GM12878 (cell line): ENCODE results near the gene NOS1AP. TPM values are rescaled to one million over a fixed set of nuclear protein-coding genes. Genes with fewer than 3 reads are reported as not detected.

Experiments used
- ATAC-seq: fragments of 200-7000 bp; cut with Tn5 transposase; 3 replicates; pipeline ENCODE4 v1.9.1; 2020; ENCODE audit warnings: mild to moderate bottlenecking, moderate library complexity
- BruUV-seq: library from RNA; stranded (reverse); fragments of 400-500 nt; replicated peaks from 2 replicates; lab custom pipeline; 2021; lab: Mats Ljungman, UMichigan
- CTCF ChIA-PET: fragments of 300-600 bp; sonication (Branson Sonifier 250); formaldehyde crosslinking; extraction: SDS; loops from one replicate; lab custom pipeline; 2021; ENCODE audit warnings: inconsistent platforms; lab: Yijun Ruan, JAX
- POLR2A ChIA-PET: fragments of 350-600 bp; formaldehyde crosslinking; extraction: SDS; loops from one replicate; lab custom pipeline; 2021; ENCODE audit warnings: inconsistent platforms; lab: Charles Lee
- RAD21 ChIA-PET: fragments of 300-600 bp; sonication (Branson Sonifier 250); formaldehyde crosslinking; loops from one replicate; lab custom pipeline; 2023; ENCODE audit warnings: antibody characterized with exemption; ENCODE audit not compliant: unreplicated experiment; lab: Charles Lee
- SMC1A ChIA-PET: fragments of 300-600 bp; sonication (Branson Sonifier 250); formaldehyde crosslinking; loops from one replicate; lab custom pipeline; 2023; ENCODE audit not compliant: unreplicated experiment, uncharacterized antibody; lab: Charles Lee
- DNase-seq: peaks from one replicate; pipeline ENCODE4 v3.0.0-alpha.2; 2011; ENCODE audit warnings: low read depth, low spot score
- FAIRE-seq: peaks from 3 replicates; lab custom pipeline; 2011; peaks lifted over from hg19 to GRCh38; lab: Jason Lieb, UNC
- H2AFZ ChIP-seq: 2 replicates; pipeline ENCODE4 v1.6.0; 2011; ENCODE audit warnings: low read depth, low read length, control low read depth; ENCODE audit not compliant: control insufficient read depth
- H3K27ac ChIP-seq: 2 replicates; pipeline ENCODE4 v1.5.1; 2011; ENCODE audit warnings: control low read depth; ENCODE audit not compliant: control insufficient read depth, insufficient read depth
- H3K27me3 ChIP-seq, 2 experiments: replicated peaks in 1 of 2; 2 replicates each; pipeline versions ENCODE4 v1.6.0 to v1.6.1; 2011; ENCODE audit warnings: low read length in 1 of 2; ENCODE audit not compliant: control insufficient read depth in 2 of 2, insufficient read depth in 2 of 2
- H3K36me3 ChIP-seq, 2 experiments: 2 replicates each; pipeline ENCODE4 v1.5.1; 2011; ENCODE audit warnings: low read length in 1 of 2; ENCODE audit not compliant: control insufficient read depth in 2 of 2, insufficient read depth in 2 of 2
- H3K4me1 ChIP-seq: 2 replicates; pipeline ENCODE4 v1.6.1; 2011; ENCODE audit warnings: mild to moderate bottlenecking, low read length, moderate library complexity, mixed read lengths; ENCODE audit not compliant: control insufficient read depth, insufficient read depth
- H3K4me2 ChIP-seq: 2 replicates; pipeline ENCODE4 v1.6.0; 2011; ENCODE audit warnings: control low read depth; ENCODE audit not compliant: control insufficient read depth, insufficient read depth
- H3K4me3 ChIP-seq: fragments of 200-600 bp; sonication (generic); 2 replicates; pipeline ENCODE4 v1.5.1; 2016
- H3K79me2 ChIP-seq: 2 replicates; pipeline ENCODE4 v1.6.0; 2011; ENCODE audit warnings: low read length; ENCODE audit not compliant: control insufficient read depth, insufficient read depth
- H3K9ac ChIP-seq: 2 replicates; pipeline ENCODE4 v1.8.0; 2011; ENCODE audit warnings: low read length, control low read depth, mixed read lengths; ENCODE audit not compliant: control insufficient read depth, insufficient read depth
- H3K9me3 ChIP-seq: replicated peaks from 3 replicates; pipeline ENCODE4 v1.5.1; 2011; ENCODE audit warnings: mild to moderate bottlenecking, low read length; ENCODE audit not compliant: control insufficient read depth, insufficient read depth
- H4K20me1 ChIP-seq: 2 replicates; pipeline ENCODE4 v1.6.0; 2011; ENCODE audit not compliant: control insufficient read depth, insufficient read depth
- CREB1 ChIP-seq: IDR thresholded peaks from 2 replicates; pipeline ENCODE4 v1.6.1; 2012; ENCODE audit warnings: low read depth, mild to moderate bottlenecking, inconsistent platforms
- CREM ChIP-seq: IDR thresholded peaks from 2 replicates; pipeline ENCODE4 v1.6.1; 2014; ENCODE audit warnings: antibody characterized with exemption, low read depth
- ESRRA ChIP-seq: IDR thresholded peaks from 2 replicates; pipeline ENCODE4 v1.6.1; 2012; ENCODE audit warnings: mild to moderate bottlenecking, low read length, improper control_type of control experiment
- EZH2 ChIP-seq: IDR thresholded peaks from 2 replicates; pipeline ENCODE4 v1.6.1; 2012; ENCODE audit warnings: low read depth, mild to moderate bottlenecking, control low read depth, inconsistent platforms, low read length, borderline replicate concordance; ENCODE audit not compliant: control insufficient read depth
- HCFC1 ChIP-seq: fragments of 150-350 bp; IDR thresholded peaks from 2 replicates; pipeline ENCODE4 v1.6.1; 2014; ENCODE audit warnings: low read length
- KLF5 ChIP-seq: fragments of 450-650 bp; IDR thresholded peaks from 2 replicates; pipeline ENCODE4 v1.6.1; 2014; ENCODE audit warnings: mild to moderate bottlenecking; ENCODE audit not compliant: partially characterized antibody
- MEF2A ChIP-seq: IDR thresholded peaks from 2 replicates; pipeline ENCODE4 v1.6.1; 2011; ENCODE audit warnings: low read depth, mild to moderate bottlenecking, low read length, moderate library complexity; ENCODE audit not compliant: insufficient read depth
- NFXL1 ChIP-seq: fragments of 450-650 bp; IDR thresholded peaks from 2 replicates; pipeline ENCODE4 v1.6.1; 2017; ENCODE audit warnings: antibody characterized with exemption, mild to moderate bottlenecking, borderline replicate concordance
- SIX5 ChIP-seq: IDR thresholded peaks from 2 replicates; pipeline ENCODE4 v1.6.1; 2011; ENCODE audit warnings: mild to moderate bottlenecking, low read depth, low read length, moderate library complexity; ENCODE audit not compliant: severe bottlenecking
- SREBF1 ChIP-seq: IDR thresholded peaks from 2 replicates; pipeline ENCODE4 v1.6.1; 2012; ENCODE audit warnings: mild to moderate bottlenecking, low read length
- STAT1 ChIP-seq: fragments of 450-650 bp; conservative IDR thresholded peaks from 2 replicates; pipeline ENCODE4 v1.6.1; 2014; ENCODE audit warnings: antibody characterized with exemption, mild to moderate bottlenecking
- ZNF217 ChIP-seq: fragments of 450-650 bp; IDR thresholded peaks from 2 replicates; pipeline ENCODE4 v1.6.1; 2017; ENCODE audit warnings: antibody characterized with exemption, mild to moderate bottlenecking
- WGBS: methylation state at CpG from one replicate; pipeline ENCODE4 v1.1.6; 2016; ENCODE audit warnings: low lambda C conversion rate; ENCODE audit not compliant: insufficient replicate concordance, insufficient coverage; ENCODE audit errors: missing lambda C conversion rate; 5-methylcytosine and 5-hydroxymethylcytosine counted together
- in situ Hi-C: fragments of 300-500 bp; cut with MboI; formaldehyde crosslinking; loops from 9 replicates; pipeline ENCODE4 v1.14.3; 2018; ENCODE audit warnings: mixed read lengths
- intact Hi-C: fragments of 100-400 bp; cut with micrococcal nuclease; formaldehyde crosslinking; loops from one replicate; pipeline ENCODE4 v1.14.2; 2022; ENCODE audit not compliant: unreplicated experiment
- polyA plus RNA-seq, 11 experiments: library from polyadenylated mRNA; depleted of rRNA in 4 of 11; unstranded in 6 of 11; stranded (reverse) in 5 of 11; fragments of >200 nt; fragmentation: Nextera tagmentation in 4 of 11; fragmentation: Illumina TruSeq in 1 of 11; extraction: Ambion mirVana in 4 of 11; extraction: Trizol in 1 of 11; gene quantifications; 1 replicate in 1 of 11; 2 replicates in 10 of 11; pipeline versions ENCODE4 v1.2.1 to v1.2.3, GENCODE V29; 2011 to 2016; ENCODE audit warnings: inconsistent platforms in 2 of 11, missing spikeins in 2 of 11, low read depth in 1 of 11
- total RNA-seq, 4 experiments: library from RNA; depleted of rRNA in 3 of 4; stranded (reverse); fragments of >200 nt in 3 of 4; fragmentation: Illumina TruSeq in 1 of 4; extraction: Trizol in 1 of 4; gene quantifications; 2 replicates each; pipeline versions ENCODE4 v1.2.1 to v1.2.3, GENCODE V29; 2013 to 2021
- TF ChIP-seq, protein P1 (sequence below): IDR thresholded peaks from 2 replicates; pipeline ENCODE4 v1.6.1; 2012; ENCODE audit warnings: low read depth, low read length, improper control_type of control experiment
- TF ChIP-seq, protein P2 (sequence below): fragments of 450-650 bp; IDR thresholded peaks from 2 replicates; pipeline ENCODE4 v1.6.1; 2017; ENCODE audit warnings: antibody characterized with exemption, mild to moderate bottlenecking, moderate library complexity
- TF ChIP-seq, protein P3 (sequence below): IDR thresholded peaks from 2 replicates; pipeline ENCODE4 v1.6.1; 2012; ENCODE audit warnings: improper control_type of control experiment, low read depth, low read length; ENCODE audit not compliant: insufficient replicate concordance

The NOS1AP gene
- total and polyA plus RNA-seq, 10 of the 15 experiments (the other 5 are each of a cell fraction or from before 2014, with no cell fraction given) = 0.03 to 0.15 TPM; not detected in 8

DNA sequence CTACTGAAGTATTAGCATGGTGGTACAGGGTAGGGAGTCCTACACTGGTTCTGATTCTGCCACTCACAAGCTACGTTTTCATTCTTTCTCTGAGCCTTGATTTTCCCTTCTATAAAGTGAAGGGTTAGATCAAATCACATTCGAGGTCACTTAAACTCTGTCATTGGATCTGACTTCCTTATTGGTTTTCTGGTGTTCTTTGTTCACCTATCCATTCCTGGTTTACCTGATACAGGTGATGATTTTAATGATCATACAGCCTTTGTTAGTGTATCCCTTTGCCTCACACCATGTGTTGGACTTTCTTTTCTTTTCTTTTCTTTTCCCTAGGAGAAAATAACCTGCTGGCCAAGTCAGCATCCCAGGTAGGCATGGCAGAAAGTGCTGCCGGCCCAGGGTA is 74.8 kb downstream of the NOS1AP start:
- Histone ChIP-seq H3K4me1 (no peaks in the 10 kb centered on the region), H3K9me3 (no peaks in the 10 kb centered on the region), H3K4me2 (no peak overlapping the region), H3K79me2 (no peaks in the 10 kb centered on the region), H4K20me1 (no peaks in the 10 kb centered on the region)
- FAIRE-seq = no peak
- intact Hi-C loops = no loop called here
- TF ChIP-seq CREB1 (no peak), MEF2A (no peak), ESRRA (no peak), NFXL1 (no peak), EZH2 (no peak), ZNF217 (no peak), STAT1 (no peak), HCFC1 (no peak), CREM (no peak), SIX5 (no peak), KLF5 (no peak), SREBF1 (no peak)
- TF ChIP-seq, protein P1, sequence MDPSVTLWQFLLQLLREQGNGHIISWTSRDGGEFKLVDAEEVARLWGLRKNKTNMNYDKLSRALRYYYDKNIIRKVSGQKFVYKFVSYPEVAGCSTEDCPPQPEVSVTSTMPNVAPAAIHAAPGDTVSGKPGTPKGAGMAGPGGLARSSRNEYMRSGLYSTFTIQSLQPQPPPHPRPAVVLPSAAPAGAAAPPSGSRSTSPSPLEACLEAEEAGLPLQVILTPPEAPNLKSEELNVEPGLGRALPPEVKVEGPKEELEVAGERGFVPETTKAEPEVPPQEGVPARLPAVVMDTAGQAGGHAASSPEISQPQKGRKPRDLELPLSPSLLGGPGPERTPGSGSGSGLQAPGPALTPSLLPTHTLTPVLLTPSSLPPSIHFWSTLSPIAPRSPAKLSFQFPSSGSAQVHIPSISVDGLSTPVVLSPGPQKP = no peak
- TF ChIP-seq, protein P2, sequence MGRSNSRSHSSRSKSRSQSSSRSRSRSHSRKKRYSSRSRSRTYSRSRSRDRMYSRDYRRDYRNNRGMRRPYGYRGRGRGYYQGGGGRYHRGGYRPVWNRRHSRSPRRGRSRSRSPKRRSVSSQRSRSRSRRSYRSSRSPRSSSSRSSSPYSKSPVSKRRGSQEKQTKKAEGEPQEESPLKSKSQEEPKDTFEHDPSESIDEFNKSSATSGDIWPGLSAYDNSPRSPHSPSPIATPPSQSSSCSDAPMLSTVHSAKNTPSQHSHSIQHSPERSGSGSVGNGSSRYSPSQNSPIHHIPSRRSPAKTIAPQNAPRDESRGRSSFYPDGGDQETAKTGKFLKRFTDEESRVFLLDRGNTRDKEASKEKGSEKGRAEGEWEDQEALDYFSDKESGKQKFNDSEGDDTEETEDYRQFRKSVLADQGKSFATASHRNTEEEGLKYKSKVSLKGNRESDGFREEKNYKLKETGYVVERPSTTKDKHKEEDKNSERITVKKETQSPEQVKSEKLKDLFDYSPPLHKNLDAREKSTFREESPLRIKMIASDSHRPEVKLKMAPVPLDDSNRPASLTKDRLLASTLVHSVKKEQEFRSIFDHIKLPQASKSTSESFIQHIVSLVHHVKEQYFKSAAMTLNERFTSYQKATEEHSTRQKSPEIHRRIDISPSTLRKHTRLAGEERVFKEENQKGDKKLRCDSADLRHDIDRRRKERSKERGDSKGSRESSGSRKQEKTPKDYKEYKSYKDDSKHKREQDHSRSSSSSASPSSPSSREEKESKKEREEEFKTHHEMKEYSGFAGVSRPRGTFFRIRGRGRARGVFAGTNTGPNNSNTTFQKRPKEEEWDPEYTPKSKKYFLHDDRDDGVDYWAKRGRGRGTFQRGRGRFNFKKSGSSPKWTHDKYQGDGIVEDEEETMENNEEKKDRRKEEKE = no peak
- TF ChIP-seq, protein P3, sequence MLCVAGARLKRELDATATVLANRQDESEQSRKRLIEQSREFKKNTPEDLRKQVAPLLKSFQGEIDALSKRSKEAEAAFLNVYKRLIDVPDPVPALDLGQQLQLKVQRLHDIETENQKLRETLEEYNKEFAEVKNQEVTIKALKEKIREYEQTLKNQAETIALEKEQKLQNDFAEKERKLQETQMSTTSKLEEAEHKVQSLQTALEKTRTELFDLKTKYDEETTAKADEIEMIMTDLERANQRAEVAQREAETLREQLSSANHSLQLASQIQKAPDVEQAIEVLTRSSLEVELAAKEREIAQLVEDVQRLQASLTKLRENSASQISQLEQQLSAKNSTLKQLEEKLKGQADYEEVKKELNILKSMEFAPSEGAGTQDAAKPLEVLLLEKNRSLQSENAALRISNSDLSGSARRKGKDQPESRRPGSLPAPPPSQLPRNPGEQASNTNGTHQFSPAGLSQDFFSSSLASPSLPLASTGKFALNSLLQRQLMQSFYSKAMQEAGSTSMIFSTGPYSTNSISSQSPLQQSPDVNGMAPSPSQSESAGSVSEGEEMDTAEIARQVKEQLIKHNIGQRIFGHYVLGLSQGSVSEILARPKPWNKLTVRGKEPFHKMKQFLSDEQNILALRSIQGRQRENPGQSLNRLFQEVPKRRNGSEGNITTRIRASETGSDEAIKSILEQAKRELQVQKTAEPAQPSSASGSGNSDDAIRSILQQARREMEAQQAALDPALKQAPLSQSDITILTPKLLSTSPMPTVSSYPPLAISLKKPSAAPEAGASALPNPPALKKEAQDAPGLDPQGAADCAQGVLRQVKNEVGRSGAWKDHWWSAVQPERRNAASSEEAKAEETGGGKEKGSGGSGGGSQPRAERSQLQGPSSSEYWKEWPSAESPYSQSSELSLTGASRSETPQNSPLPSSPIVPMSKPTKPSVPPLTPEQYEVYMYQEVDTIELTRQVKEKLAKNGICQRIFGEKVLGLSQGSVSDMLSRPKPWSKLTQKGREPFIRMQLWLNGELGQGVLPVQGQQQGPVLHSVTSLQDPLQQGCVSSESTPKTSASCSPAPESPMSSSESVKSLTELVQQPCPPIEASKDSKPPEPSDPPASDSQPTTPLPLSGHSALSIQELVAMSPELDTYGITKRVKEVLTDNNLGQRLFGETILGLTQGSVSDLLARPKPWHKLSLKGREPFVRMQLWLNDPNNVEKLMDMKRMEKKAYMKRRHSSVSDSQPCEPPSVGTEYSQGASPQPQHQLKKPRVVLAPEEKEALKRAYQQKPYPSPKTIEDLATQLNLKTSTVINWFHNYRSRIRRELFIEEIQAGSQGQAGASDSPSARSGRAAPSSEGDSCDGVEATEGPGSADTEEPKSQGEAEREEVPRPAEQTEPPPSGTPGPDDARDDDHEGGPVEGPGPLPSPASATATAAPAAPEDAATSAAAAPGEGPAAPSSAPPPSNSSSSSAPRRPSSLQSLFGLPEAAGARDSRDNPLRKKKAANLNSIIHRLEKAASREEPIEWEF = no peak
- TF ChIP-seq, all 136 proteins: peak for 0
- no peak overlapping the region for H3K27ac ChIP-seq
- H3K27me3 ChIP-seq = peaks cover 0 to 2% of the 10 kb centered on the region in 2 experiments; a peak in 1 of 4 replicates
- no peak overlapping the region for H2AFZ ChIP-seq
- WGBS = 33% methylated on average over 3 of the region's 3 CpGs
- BruUV-seq = no TSS peak
- no peak for DNase-seq
- RAD21 ChIA-PET = no interaction called here
- ATAC-seq = no peak
- H3K9ac ChIP-seq = no peak overlapping the region
- CTCF ChIA-PET = no interaction called here
- in situ Hi-C loops = no loop called here
- H3K4me3 ChIP-seq = no peak overlapping the region
- POLR2A ChIA-PET = no interaction called here
- SMC1A ChIA-PET = interaction anchor here (1.1 kb wide), 1 partner anchor 49 kb away, joined by 3 read pairs; no protein-coding TSS in a partner anchor
- H3K36me3 ChIP-seq = no peaks in the 10 kb centered on the region
